ENCODE data around the gene RPRML.
"Not testable (repeated sequence)": the region's sequence is repeated elsewhere in the genome, so short reads cannot be mapped to it uniquely, and the experiment has no call there.

RPRML gene

DNA sequence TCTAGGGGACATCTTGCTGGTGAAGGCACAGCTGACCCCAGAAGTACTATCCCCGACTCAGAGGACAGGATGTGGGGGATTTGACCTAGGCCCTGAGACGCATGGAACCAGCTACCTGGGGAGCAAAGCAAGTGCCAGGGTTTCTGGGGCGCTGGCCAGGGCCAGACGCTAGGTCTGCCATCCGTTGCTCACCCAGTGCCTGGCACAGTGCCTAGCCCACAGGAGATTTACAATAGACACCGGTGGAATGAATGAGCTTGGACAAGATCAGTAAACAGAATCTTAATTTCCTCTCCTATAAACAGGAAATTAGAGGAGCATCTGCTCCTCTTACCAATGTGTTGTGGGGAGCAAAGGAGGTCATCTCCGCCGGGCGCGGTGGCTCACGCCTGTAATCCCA is 5.0 kb downstream of the RPRML start:
- H3K36me3 ChIP-seq (ENCODE audit: insufficient read depth, low read length), result no peaks in the 10 kb centered on the region
- H3K4me3 ChIP-seq (ENCODE audit: low read length), result no peak overlapping the region
- H3K4me1 ChIP-seq (ENCODE audit: control insufficient read depth, insufficient read depth, low read length), result peaks cover 8% of the 10 kb centered on the region
- no peaks in the 10 kb centered on the region for H3K9me3 ChIP-seq (replicated peaks; ENCODE audit: low read length)
- peaks cover 77% of the 10 kb centered on the region for H3K27me3 ChIP-seq (ENCODE audit: control insufficient read depth, insufficient read depth, low read length)
- H3K9ac ChIP-seq (ENCODE audit: low read depth, low read length), result no peak overlapping the region
- no peak overlapping the region for H3K4me2 ChIP-seq (ENCODE audit: low read length)

DNA sequence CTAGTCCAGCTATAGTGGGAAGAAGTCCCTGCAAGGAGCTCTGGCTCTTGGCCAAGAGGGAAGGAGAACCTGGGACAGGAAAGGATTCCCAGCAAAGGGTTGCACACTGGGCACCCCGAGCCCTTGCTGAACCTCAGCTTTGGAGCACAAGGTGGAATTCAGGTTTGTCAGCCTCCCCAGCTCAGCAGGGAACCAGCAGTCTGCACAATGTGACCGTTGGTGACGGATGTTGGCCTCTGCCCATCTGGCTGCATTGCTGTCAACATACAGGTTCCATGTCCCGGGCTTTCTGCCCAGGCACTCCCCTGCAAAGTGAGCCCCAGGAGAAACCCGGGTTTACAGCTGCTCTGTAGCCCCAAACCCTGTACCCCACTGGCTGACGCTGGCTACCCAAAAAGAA is 6.7 kb downstream of the RPRML start:
- H3K9ac ChIP-seq (ENCODE audit: low read depth, low read length), result no peak overlapping the region
- no peak overlapping the region for H3K4me3 ChIP-seq (ENCODE audit: low read length)
- no peaks in the 10 kb centered on the region for H3K36me3 ChIP-seq (ENCODE audit: insufficient read depth, low read length)
- peaks cover 77% of the 10 kb centered on the region for H3K27me3 ChIP-seq (ENCODE audit: control insufficient read depth, insufficient read depth, low read length)
- H3K4me1 ChIP-seq (ENCODE audit: control insufficient read depth, insufficient read depth, low read length), result no peaks in the 10 kb centered on the region
- H3K9me3 ChIP-seq (replicated peaks; ENCODE audit: low read length), result no peaks in the 10 kb centered on the region
- H3K4me2 ChIP-seq (ENCODE audit: low read length), result no peak overlapping the region

DNA sequence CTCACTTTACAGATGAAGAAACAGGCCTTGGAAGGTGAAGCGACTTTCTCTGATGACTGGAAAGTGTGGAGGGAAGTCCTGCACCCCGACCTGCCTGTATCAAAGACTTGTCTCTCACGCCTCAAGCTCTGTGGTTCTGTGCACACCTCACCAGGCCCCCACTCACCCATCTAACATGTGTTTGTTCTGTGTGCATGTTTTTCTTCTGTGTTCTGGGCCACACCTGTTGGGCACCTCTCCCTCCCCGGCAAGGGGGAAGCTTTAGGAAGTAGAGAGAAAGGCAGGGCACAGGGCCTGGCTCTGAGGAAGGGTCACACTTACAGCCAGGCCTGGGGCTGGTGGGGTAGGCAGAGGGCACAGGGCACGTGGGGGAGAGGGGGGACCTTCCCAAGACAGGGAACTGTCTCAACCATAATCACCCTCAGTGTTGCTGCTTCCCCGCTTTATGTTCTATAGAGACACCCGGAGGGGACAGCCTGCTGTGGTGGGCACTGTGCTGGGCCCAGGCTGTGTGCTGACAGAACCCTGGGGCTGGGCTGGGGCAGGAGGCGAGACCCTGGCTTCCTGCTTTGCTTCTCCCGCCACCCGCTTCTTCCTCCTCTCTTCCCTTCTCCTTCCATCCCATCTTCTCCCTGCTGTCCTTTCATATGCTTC is 7.3 kb downstream of the RPRML start:
- Histone ChIP-seq H3K4me3 (ENCODE audit: low read length) (no peak overlapping the region), H3K9ac (ENCODE audit: low read depth, low read length) (no peak overlapping the region), H3K27me3 (ENCODE audit: control insufficient read depth, insufficient read depth, low read length) (peaks cover 77% of the 10 kb centered on the region)

DNA sequence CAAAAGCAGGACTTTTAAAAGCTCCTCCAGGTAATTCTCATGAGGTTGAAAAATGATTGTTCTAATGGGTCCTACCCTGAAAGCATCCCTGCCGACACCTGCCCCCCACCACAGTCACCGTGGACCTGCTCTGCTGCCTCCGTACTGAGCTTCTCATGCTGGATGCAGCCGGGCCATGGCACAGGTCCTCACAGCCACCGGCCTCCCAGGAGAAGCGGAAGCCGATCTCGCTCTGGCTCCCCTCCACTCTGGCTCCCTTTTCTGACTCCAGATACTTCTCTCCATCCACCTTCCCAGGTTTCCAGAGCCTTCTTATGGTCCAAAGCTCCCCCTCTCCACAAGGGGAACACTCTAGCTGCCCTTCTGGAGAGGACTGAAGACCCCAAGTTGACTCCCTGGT is 10.2 kb downstream of the RPRML start:
- no peak overlapping the region for H3K4me2 ChIP-seq (ENCODE audit: low read length)
- no peak overlapping the region for H3K9ac ChIP-seq (ENCODE audit: low read depth, low read length)
- H3K4me1 ChIP-seq (ENCODE audit: control insufficient read depth, insufficient read depth, low read length), result no peaks in the 10 kb centered on the region
- no peaks in the 10 kb centered on the region for H3K36me3 ChIP-seq (ENCODE audit: insufficient read depth, low read length)
- no peak overlapping the region for H3K4me3 ChIP-seq (ENCODE audit: low read length)
- peaks cover 69% of the 10 kb centered on the region for H3K27me3 ChIP-seq (ENCODE audit: control insufficient read depth, insufficient read depth, low read length)
- H3K9me3 ChIP-seq (replicated peaks; ENCODE audit: low read length), result no peaks in the 10 kb centered on the region

More for the DNA sequence above, 7.3 kb downstream of the RPRML start:
- Histone ChIP-seq H3K4me2 (ENCODE audit: low read length) (no peak overlapping the region), H3K9me3 (replicated peaks; ENCODE audit: low read length) (no peaks in the 10 kb centered on the region), H3K4me1 (ENCODE audit: control insufficient read depth, insufficient read depth, low read length) (no peaks in the 10 kb centered on the region), H3K36me3 (ENCODE audit: insufficient read depth, low read length) (no peaks in the 10 kb centered on the region)

DNA sequence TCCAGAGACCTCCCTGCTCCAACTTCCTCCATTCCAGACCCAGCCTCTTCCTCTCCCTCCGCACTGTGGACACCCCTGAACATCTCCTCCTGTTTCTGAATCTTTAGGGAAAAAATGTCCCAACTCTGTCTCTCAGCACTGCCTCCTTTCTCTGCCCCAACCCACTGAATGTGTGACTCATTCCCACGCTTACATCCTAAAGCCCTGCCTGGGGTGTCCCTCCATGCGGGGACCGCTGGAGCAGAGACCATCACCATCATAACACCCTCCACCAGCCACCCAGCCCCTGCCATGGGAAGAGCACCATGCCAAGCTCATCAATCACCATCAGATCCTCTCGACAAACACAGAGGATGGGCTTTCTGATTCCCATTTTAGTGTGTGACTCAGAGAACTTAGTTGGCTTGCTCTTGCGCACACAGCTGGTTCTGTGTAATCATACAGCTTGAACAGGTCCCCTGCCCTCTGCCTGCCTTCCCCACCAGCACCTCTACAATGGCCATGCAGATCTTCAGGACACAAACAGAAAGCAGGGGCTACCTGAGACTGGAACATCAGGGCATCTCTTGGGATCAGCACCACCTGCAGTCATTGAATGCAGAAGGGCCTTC is 10.7 kb downstream of the RPRML start:
- Histone ChIP-seq H3K36me3 (ENCODE audit: insufficient read depth, low read length) (no peaks in the 10 kb centered on the region), H3K4me2 (ENCODE audit: low read length) (no peak overlapping the region), H3K27me3 (ENCODE audit: control insufficient read depth, insufficient read depth, low read length) (peaks cover 64% of the 10 kb centered on the region), H3K4me3 (ENCODE audit: low read length) (no peak overlapping the region), H3K9me3 (replicated peaks; ENCODE audit: low read length) (no peaks in the 10 kb centered on the region), H3K9ac (ENCODE audit: low read depth, low read length) (no peak overlapping the region), H3K4me1 (ENCODE audit: control insufficient read depth, insufficient read depth, low read length) (no peaks in the 10 kb centered on the region)

DNA sequence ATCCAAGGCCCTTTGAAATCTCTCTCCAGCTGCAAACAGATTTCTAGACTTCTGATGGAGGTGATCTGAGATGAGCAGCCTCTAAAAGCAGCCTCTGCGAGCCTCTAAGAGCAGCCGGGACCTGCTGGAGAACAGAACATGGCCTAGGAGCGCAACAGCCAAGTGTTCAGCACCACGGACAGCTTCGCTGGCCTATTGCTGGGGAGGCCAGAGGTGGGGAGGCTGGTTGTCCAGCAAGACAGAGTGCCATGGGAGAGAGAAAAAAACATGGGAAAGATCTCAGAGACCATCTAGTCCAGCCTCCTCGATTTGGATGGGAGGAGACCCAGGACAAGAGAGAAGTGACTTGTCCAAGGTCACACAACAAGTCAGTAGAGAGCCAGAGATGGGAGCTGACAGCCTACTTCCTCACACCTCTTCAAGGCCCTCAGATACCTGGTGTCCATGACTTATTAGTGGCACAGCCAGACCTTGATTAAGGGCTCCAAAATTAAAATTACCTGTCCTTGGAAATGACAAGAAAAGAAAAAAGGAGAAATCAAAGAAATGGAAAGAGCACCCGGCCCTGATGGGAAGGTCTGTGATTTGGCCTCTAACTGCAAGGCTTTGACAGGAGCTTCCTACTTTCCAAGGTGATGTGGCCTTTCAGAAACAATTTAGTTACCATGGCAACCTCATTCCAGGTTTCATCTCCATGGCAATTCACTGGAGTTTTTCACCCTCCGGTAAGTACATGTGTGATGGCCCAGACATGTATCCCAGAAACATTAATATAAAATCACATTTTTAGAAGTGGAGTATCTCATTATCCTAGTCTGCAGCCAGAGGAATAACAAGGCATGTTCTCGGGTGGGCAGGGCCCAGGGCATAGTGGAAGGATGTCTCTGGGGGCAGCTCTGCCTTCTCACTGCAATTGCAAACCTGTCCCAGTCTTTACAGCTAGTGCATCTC is 14.5 kb downstream of the RPRML start:
- peaks cover 5% of the 10 kb centered on the region for H3K4me1 ChIP-seq (ENCODE audit: control insufficient read depth, insufficient read depth, low read length)
- H3K9ac ChIP-seq (ENCODE audit: low read depth, low read length), result no peak overlapping the region
- H3K9me3 ChIP-seq (replicated peaks; ENCODE audit: low read length), result no peaks in the 10 kb centered on the region
- no peaks in the 10 kb centered on the region for H3K36me3 ChIP-seq (ENCODE audit: insufficient read depth, low read length)
- H3K4me3 ChIP-seq (ENCODE audit: low read length), result no peak overlapping the region
- H3K4me2 ChIP-seq (ENCODE audit: low read length), result no peak overlapping the region
- H3K27me3 ChIP-seq (ENCODE audit: control insufficient read depth, insufficient read depth, low read length), result peaks cover 52% of the 10 kb centered on the region

DNA sequence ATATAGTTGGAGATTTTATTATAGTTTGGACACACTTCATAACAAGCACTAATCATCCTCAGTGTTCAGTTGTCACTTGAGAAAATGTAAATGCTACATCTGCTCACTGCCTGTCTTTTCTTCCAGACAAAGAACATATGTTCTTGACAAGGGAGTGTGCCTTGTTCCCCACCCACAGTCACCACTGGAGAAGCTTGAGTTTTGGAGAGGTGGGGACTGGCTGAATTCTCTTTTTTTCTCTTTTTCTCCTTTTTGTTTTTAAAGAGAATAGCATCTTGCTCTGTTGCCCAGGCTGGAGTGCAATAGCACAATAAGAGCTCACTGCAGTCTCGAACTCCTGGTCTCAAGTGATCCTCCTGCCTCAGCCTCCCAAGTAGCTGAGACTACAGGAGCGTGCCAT is 15.5 kb downstream of the RPRML start:
- no peaks in the 10 kb centered on the region for H3K9me3 ChIP-seq (replicated peaks; ENCODE audit: low read length)
- H3K4me3 ChIP-seq (ENCODE audit: low read length), result no peak overlapping the region
- no peak overlapping the region for H3K4me2 ChIP-seq (ENCODE audit: low read length)
- peaks cover 52% of the 10 kb centered on the region for H3K27me3 ChIP-seq (ENCODE audit: control insufficient read depth, insufficient read depth, low read length)
- peaks cover 5% of the 10 kb centered on the region for H3K4me1 ChIP-seq (ENCODE audit: control insufficient read depth, insufficient read depth, low read length)
- no peak overlapping the region for H3K9ac ChIP-seq (ENCODE audit: low read depth, low read length)
- H3K36me3 ChIP-seq (ENCODE audit: insufficient read depth, low read length), result no peaks in the 10 kb centered on the region

DNA sequence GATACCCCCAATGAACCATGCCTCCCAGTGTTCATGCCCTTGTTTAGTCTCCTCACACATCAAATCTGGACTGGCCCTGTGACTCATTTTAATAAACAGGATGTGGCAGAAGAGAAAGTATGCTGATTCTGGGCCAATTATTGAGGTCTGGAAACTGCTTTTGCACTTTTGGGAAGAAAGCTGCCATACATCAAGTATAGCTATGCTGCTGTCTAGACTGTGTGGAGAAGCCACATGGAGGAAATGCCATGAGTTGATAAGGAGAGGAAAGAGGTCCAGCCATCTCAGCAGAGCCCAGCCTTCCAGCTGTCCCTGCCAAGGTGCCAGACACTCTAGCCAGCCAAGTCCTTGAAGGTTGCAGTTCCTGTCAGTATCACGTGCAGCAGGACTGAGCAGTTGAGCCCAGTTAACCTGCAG is 16.7 kb downstream of the RPRML start:
- Histone ChIP-seq H3K4me2 (ENCODE audit: low read length) (no peak overlapping the region), H3K9ac (ENCODE audit: low read depth, low read length) (no peak overlapping the region), H3K9me3 (replicated peaks; ENCODE audit: low read length) (no peaks in the 10 kb centered on the region), H3K36me3 (ENCODE audit: insufficient read depth, low read length) (no peaks in the 10 kb centered on the region), H3K4me1 (ENCODE audit: control insufficient read depth, insufficient read depth, low read length) (peaks cover 5% of the 10 kb centered on the region), H3K27me3 (ENCODE audit: control insufficient read depth, insufficient read depth, low read length) (peaks cover 51% of the 10 kb centered on the region), H3K4me3 (ENCODE audit: low read length) (no peak overlapping the region)

DNA sequence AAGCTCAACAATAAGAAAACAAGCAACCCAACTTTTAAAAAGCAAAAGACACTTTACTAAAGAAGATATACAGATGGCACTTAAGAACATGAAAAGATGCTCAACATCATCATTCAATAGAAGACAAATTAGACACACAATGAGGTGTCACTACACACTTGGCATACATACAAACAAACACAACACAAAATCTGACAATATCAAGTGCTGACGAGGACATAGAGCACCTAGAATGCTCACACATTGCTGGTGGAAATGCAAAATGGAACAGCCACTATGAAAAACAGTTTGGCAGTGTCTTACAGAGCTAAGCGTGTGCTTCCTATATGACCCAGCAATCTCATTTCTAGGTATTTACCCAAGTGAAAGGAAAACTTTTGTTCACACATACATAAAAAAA is 18.9 kb downstream of the RPRML start:
- H3K4me1 ChIP-seq (ENCODE audit: control insufficient read depth, insufficient read depth, low read length), result peaks cover 5% of the 10 kb centered on the region
- H3K9me3 ChIP-seq (replicated peaks; ENCODE audit: low read length), result no peaks in the 10 kb centered on the region
- H3K36me3 ChIP-seq (ENCODE audit: insufficient read depth, low read length), result no peaks in the 10 kb centered on the region
- peaks cover 49% of the 10 kb centered on the region for H3K27me3 ChIP-seq (ENCODE audit: control insufficient read depth, insufficient read depth, low read length)
- no peak overlapping the region for H3K4me3 ChIP-seq (ENCODE audit: low read length)
- H3K9ac ChIP-seq (ENCODE audit: low read depth, low read length), result no peak overlapping the region
- H3K4me2 ChIP-seq (ENCODE audit: low read length), result no peak overlapping the region

DNA sequence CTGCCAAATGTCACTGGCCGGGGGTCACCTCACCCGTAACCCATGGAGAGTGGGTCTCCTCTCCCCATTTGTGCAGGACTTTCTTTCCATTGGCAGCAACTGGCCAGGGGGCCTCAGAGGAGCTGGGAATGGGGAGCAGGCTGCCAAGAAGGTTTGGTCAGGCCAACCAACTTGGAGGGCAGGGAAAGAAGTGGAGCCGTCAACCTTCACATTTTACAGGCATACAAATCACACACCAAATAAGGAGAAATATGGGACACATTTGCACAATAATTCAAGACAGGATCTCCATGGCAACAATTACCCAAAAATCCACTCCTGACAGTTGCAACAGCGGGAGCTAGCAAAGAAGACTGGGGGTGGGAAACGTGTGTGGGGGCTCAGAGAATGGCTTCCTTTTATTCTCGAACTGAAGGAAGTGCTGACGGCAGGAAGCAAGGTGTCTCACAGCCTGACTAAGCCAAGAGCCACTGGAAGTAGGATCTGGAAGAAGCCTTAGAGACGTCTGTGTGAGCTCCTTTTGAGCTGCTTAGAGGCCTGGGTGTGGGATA is 20.9 kb downstream of the RPRML start:
- peaks cover 46% of the 10 kb centered on the region for H3K27me3 ChIP-seq (ENCODE audit: control insufficient read depth, insufficient read depth, low read length)
- H3K4me2 ChIP-seq (ENCODE audit: low read length), result no peak overlapping the region
- H3K9me3 ChIP-seq (replicated peaks; ENCODE audit: low read length), result no peaks in the 10 kb centered on the region
- no peak overlapping the region for H3K4me3 ChIP-seq (ENCODE audit: low read length)
- no peaks in the 10 kb centered on the region for H3K36me3 ChIP-seq (ENCODE audit: insufficient read depth, low read length)
- no peak overlapping the region for H3K9ac ChIP-seq (ENCODE audit: low read depth, low read length)
- peaks cover 5% of the 10 kb centered on the region for H3K4me1 ChIP-seq (ENCODE audit: control insufficient read depth, insufficient read depth, low read length)

DNA sequence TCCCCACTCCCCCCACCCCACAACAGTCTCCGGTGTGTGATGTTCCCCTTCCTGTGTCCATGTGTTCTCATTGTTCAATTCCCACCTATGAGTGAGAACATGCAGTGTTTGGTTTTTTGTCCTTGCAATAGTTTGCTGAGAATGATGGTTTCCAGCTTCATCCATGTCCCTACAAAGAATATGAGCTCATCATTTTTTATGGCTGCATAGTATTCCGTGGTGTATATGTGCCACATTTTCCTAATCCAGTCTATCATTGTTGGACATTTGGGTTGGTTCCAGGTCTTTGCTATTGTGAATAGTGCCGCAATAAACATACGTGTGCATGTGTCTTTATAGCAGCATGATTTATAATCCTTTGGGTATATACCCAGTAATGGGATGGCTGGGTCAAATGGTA is 25.9 kb downstream of the RPRML start:
- H3K36me3 ChIP-seq (ENCODE audit: insufficient read depth, low read length); H3K4me3 ChIP-seq (ENCODE audit: low read length); H3K9me3 ChIP-seq (replicated peaks; ENCODE audit: low read length); H3K9ac ChIP-seq (ENCODE audit: low read depth, low read length); H3K4me2 ChIP-seq (ENCODE audit: low read length); H3K4me1 ChIP-seq (ENCODE audit: control insufficient read depth, insufficient read depth, low read length): not testable (repeated sequence)
- peaks cover 60% of the 10 kb centered on the region for H3K27me3 ChIP-seq (ENCODE audit: control insufficient read depth, insufficient read depth, low read length)
